GM19043 (cell line): ENCODE data around the gene HTT-AS.
"Not testable (repeated sequence)": the region's sequence is repeated elsewhere in the genome, so short reads cannot be mapped to it uniquely, and the experiment has no call there.

Source experiments
- ATAC-seq: cut with Tn5 transposase; IDR thresholded peaks from one replicate; pipeline ENCODE4 v1.9.1; 2021; ENCODE audit warnings: low read depth; ENCODE audit not compliant: unreplicated experiment

Gene HTT-AS

GRCh38 chr4:3054169-3054759 lies 20.1 kb downstream of the HTT-AS start:
- no peak for ATAC-seq

- ATAC-seq = not testable (repeated sequence)
These were observed 23.0 kb downstream of the HTT-AS start for GRCh38 chr4:3051141-3051897.

GRCh38 chr4:3047464-3048286 lies 26.7 kb downstream of the HTT-AS start:
- peak; percentile 82 for ATAC-seq

GRCh38 chr4:3046623-3047022 lies 27.7 kb downstream of the HTT-AS start:
- no peak for ATAC-seq

- ATAC-seq = no peak
These were observed 28.2 kb downstream of the HTT-AS start for GRCh38 chr4:3046162-3046561.

GRCh38 chr4:3044870-3045819 lies 29.2 kb downstream of the HTT-AS start:
- no peak for ATAC-seq

GRCh38 chr4:3043282-3044020 lies 30.9 kb downstream of the HTT-AS start:
- ATAC-seq = no peak

GRCh38 chr4:3042226-3042625 lies 32.1 kb downstream of the HTT-AS start:
- no peak for ATAC-seq

GRCh38 chr4:3041192-3042142 lies 32.9 kb downstream of the HTT-AS start:
- no peak for ATAC-seq

- ATAC-seq = peak; percentile 39
These were observed 33.7 kb downstream of the HTT-AS start for GRCh38 chr4:3040452-3041191.

- no peak for ATAC-seq
These were observed 34.5 kb downstream of the HTT-AS start for GRCh38 chr4:3039706-3040366.

- ATAC-seq = no peak
These were observed 36.3 kb downstream of the HTT-AS start for GRCh38 chr4:3037957-3038461.

- ATAC-seq = no peak
These were observed 38.0 kb downstream of the HTT-AS start for GRCh38 chr4:3036131-3036952.

- ATAC-seq = no peak
These were observed 38.7 kb downstream of the HTT-AS start for GRCh38 chr4:3035674-3036073.

- ATAC-seq = no peak
These were observed 39.1 kb downstream of the HTT-AS start for GRCh38 chr4:3035249-3035648.

- no peak for ATAC-seq
These were observed 40.1 kb downstream of the HTT-AS start for GRCh38 chr4:3034231-3034630.
